Pulmonary artery endothelial cell (primary cell): Measurements from ENCODE around the gene OR1J2. TPM values are rescaled to one million over a fixed set of nuclear protein-coding genes. Genes with fewer than 3 reads are reported as not detected.

ENCODE experiments used
- DNase-seq: peaks from one replicate; pipeline ENCODE4 v3.0.0-alpha.2; 2011; ENCODE audit warnings: low read depth, low spot score
- total RNA-seq: library from RNA; depleted of rRNA; stranded (reverse); fragments of >200 nt; gene quantifications from 2 replicates; pipeline ENCODE4 v1.2.3, GENCODE V29; 2014

Gene OR1J2
- total RNA-seq, 1 donor from 2014 or later = not detected

DNA sequence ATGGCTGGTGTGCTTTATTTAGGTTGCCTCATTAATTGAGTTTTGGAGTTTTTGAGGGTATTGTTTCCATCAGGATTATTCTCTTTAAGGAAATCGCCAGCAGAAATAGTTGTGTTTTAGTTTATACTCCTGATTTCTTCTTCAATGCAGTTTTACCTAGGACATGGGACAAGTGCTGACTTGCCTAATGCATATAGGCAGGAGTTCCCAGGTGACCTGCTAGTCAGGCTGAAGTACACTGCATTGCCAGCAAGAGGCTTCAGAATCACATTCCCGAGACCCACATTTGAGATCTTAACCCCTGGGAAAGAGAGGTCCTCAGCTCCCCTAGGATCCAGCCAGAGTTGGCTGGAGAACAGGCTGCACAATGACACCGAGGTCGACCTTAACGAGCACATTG lies 40.8 kb downstream of the OR1J2 start:
- DNase-seq = no peak

DNA sequence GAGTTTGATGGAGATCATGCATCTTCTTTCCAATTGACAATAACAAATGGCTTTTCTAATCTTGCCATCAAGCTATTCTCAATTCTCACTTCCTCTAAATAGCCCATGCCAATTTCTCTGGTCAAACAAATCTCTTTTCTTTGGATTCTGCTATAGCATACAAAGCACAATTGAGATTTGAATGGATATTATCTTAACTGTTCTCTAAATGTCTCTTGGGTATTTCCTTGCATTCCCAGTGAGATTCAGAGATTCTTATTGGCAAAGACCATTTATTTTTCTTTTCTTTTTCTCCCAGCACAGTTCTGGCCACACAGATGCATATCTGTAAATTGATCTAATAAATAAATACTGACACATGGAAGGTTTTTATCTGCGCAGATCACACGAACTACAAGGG lies 42.2 kb downstream of the OR1J2 start, which contains the start of gene OR1N2:
TSS of gene OR1N2 (plus strand) at position 301 of the 400 bp plus-strand sequence. CDS start 100 bp downstream, outside the sequence.
- no peak for DNase-seq

Other genes with a start within 250 kb of the OR1J2 start
- gene RBM18, start 246.0 kb upstream of the OR1J2 start, total RNA-seq = 6.9 and 11.3 TPM in 2 replicates
- 41.3 and 42.6 TPM in 2 replicates for gene MRRF, start 245.9 kb upstream of the OR1J2 start, total RNA-seq
- 14.4 and 28.7 TPM in 2 replicates for gene PTGS1, start 139.8 kb upstream of the OR1J2 start, total RNA-seq
- not detected in 2 replicates for gene OR1J1, start 32.9 kb upstream of the OR1J2 start, total RNA-seq
- gene OR1J4, start 8.3 kb downstream of the OR1J2 start, total RNA-seq = not detected in 2 replicates
- not detected in 2 replicates for gene OR1N1, start 16.5 kb downstream of the OR1J2 start, total RNA-seq
- gene OR1N2, start 42.3 kb downstream of the OR1J2 start, total RNA-seq = not detected in 2 replicates
- 0.11 and 0.13 TPM in 2 replicates for gene OR1L8, start 72.6 kb downstream of the OR1J2 start, total RNA-seq
- gene OR1Q1, start 103.9 kb downstream of the OR1J2 start, total RNA-seq = not detected in 2 replicates
- gene OR1B1, start 146.8 kb downstream of the OR1J2 start, total RNA-seq = 0.07 TPM in 1 of 2 replicates, not detected in the other
- not detected in 2 replicates for gene OR1L1, start 150.9 kb downstream of the OR1J2 start, total RNA-seq
- not detected in 2 replicates for gene OR1L3, start 164.3 kb downstream of the OR1J2 start, total RNA-seq
- gene OR1L4, start 213.2 kb downstream of the OR1J2 start, total RNA-seq = not detected in 2 replicates
- gene OR1L6, start 231.5 kb downstream of the OR1J2 start, total RNA-seq = not detected in 2 replicates